IPS DF 6.9 (cell line): ENCODE measurements around the gene APRT.
"Not testable (repeated sequence)": the region's sequence is repeated elsewhere in the genome, so short reads cannot be mapped to it uniquely, and the experiment has no call there.

Source experiments
- DNase-seq: peaks from one replicate; pipeline ENCODE4 v3.0.0-alpha.2; 2013; ENCODE audit warnings: low read depth, low spot score
- H3K27ac ChIP-seq: one replicate; pipeline ENCODE4 v1.5.1; 2013; ENCODE audit warnings: low read length, control low read depth
- H3K27me3 ChIP-seq: 2 replicates; pipeline ENCODE4 v1.6.1; 2013; ENCODE audit warnings: mild to moderate bottlenecking, low read length; ENCODE audit not compliant: control insufficient read depth, insufficient read depth
- H3K36me3 ChIP-seq: 2 replicates; pipeline ENCODE4 v1.6.1; 2013; ENCODE audit warnings: low read length; ENCODE audit not compliant: control insufficient read depth, insufficient read depth
- H3K4me1 ChIP-seq: 2 replicates; pipeline ENCODE4 v1.6.1; 2013; ENCODE audit warnings: low read length; ENCODE audit not compliant: control insufficient read depth, insufficient read depth
- H3K4me3 ChIP-seq: 2 replicates; pipeline ENCODE4 v1.5.1; 2013; ENCODE audit warnings: mild to moderate bottlenecking, low read length
- H3K9me3 ChIP-seq: 2 replicates; pipeline ENCODE4 v1.6.1; 2013; ENCODE audit warnings: low read length, inconsistent platforms; ENCODE audit not compliant: control insufficient read depth, insufficient read depth
- WGBS: extraction: QIAGEN DNeasy Blood & Tissue Kit; methylation state at CpG from one replicate; pipeline ENCODE4 v1.1.7; 2013; ENCODE audit warnings: mixed read lengths, missing lambda C conversion rate; ENCODE audit not compliant: insufficient read length, insufficient coverage; 5-methylcytosine and 5-hydroxymethylcytosine counted together

The APRT gene

GRCh38 chr16:88833086-88833485 lies 21.4 kb upstream of the APRT start:
- Histone ChIP-seq H3K9me3 (no peaks in the 10 kb centered on the region), H3K36me3 (peaks cover 5% of the 10 kb centered on the region; the same call in 1 of the 2 replicates), H3K27me3 (no peaks in the 10 kb centered on the region), H3K4me3 (no peak overlapping the region), H3K4me1 (no peaks in the 10 kb centered on the region), H3K27ac (no peak overlapping the region)
- WGBS = no CpG with 5 or more reads among the region's 13 CpGs
- DNase-seq = no peak

- WGBS = no CpG with 5 or more reads among the region's 13 CpGs
- Histone ChIP-seq H3K9me3 (no peaks in the 10 kb centered on the region), H3K4me1 (no peaks in the 10 kb centered on the region), H3K4me3 (no peak overlapping the region), H3K27me3 (no peaks in the 10 kb centered on the region), H3K27ac (no peak overlapping the region), H3K36me3 (peaks cover 5% of the 10 kb centered on the region; the same call in 1 of the 2 replicates)
- no peak for DNase-seq
Measured at GRCh38 chr16:88831838-88832237, 20.1 kb upstream of the APRT start.

GRCh38 chr16:88830783-88831182 lies 19.1 kb upstream of the APRT start:
- H3K27me3 ChIP-seq = no peaks in the 10 kb centered on the region
- no peaks in the 10 kb centered on the region for H3K4me1 ChIP-seq
- H3K36me3 ChIP-seq = peaks cover 2% of the 10 kb centered on the region; the same call in 1 of the 2 replicates
- no peak for DNase-seq
- WGBS = no CpG with 5 or more reads among the region's 14 CpGs
- H3K27ac ChIP-seq = no peak overlapping the region
- no peaks in the 10 kb centered on the region for H3K9me3 ChIP-seq
- H3K4me3 ChIP-seq = no peak overlapping the region

GRCh38 chr16:88830258-88830657 lies 18.5 kb upstream of the APRT start:
- WGBS = no CpG with 5 or more reads among the region's 11 CpGs
- no peak overlapping the region for H3K27ac ChIP-seq

GRCh38 chr16:88828711-88829110 lies 17.0 kb upstream of the APRT start:
- H3K27ac ChIP-seq = no peak overlapping the region
- no peaks in the 10 kb centered on the region for H3K4me1 ChIP-seq
- no peaks in the 10 kb centered on the region for H3K9me3 ChIP-seq

More at GRCh38 chr16:88830258-88830657, 18.5 kb upstream of the APRT start:
- H3K4me3 ChIP-seq = no peak overlapping the region
- no peaks in the 10 kb centered on the region for H3K27me3 ChIP-seq
- no peaks in the 10 kb centered on the region for H3K4me1 ChIP-seq
- no peaks in the 10 kb centered on the region for H3K36me3 ChIP-seq
- H3K9me3 ChIP-seq = no peaks in the 10 kb centered on the region
- no peak for DNase-seq

GRCh38 chr16:88827727-88828126 lies 16.0 kb upstream of the APRT start:
- WGBS = no CpG with 5 or more reads among the region's 21 CpGs
- no peak overlapping the region for H3K27ac ChIP-seq
- H3K4me1 ChIP-seq = no peaks in the 10 kb centered on the region

More at GRCh38 chr16:88828711-88829110, 17.0 kb upstream of the APRT start:
- Histone ChIP-seq H3K4me3 (no peak overlapping the region), H3K36me3 (no peaks in the 10 kb centered on the region; the same call in 1 of the 2 replicates), H3K27me3 (no peaks in the 10 kb centered on the region)
- DNase-seq = no peak
- no CpG with 5 or more reads among the region's 24 CpGs for WGBS

GRCh38 chr16:88826070-88826840 lies 14.5 kb upstream of the APRT start:
- no peaks in the 10 kb centered on the region for H3K27me3 ChIP-seq
- no CpG with 5 or more reads among the region's 26 CpGs for WGBS
- DNase-seq = no peak
- H3K36me3 ChIP-seq = no peaks in the 10 kb centered on the region; the same call in 1 of the 2 replicates
- no peaks in the 10 kb centered on the region for H3K4me1 ChIP-seq
- no peaks in the 10 kb centered on the region for H3K9me3 ChIP-seq
- no peak overlapping the region for H3K4me3 ChIP-seq
- H3K27ac ChIP-seq = no peak overlapping the region

More at GRCh38 chr16:88827727-88828126, 16.0 kb upstream of the APRT start:
- Histone ChIP-seq H3K36me3 (no peaks in the 10 kb centered on the region; the same call in 1 of the 2 replicates), H3K4me3 (no peak overlapping the region), H3K9me3 (no peaks in the 10 kb centered on the region), H3K27me3 (no peaks in the 10 kb centered on the region)
- no peak for DNase-seq

- no peaks in the 10 kb centered on the region; the same call in 1 of the 2 replicates for H3K36me3 ChIP-seq
- WGBS = no CpG with 5 or more reads among the region's 12 CpGs
- no peak overlapping the region for H3K27ac ChIP-seq
- no peaks in the 10 kb centered on the region for H3K4me1 ChIP-seq
- DNase-seq = no peak
- H3K27me3 ChIP-seq = no peaks in the 10 kb centered on the region
- H3K9me3 ChIP-seq = no peaks in the 10 kb centered on the region
- H3K4me3 ChIP-seq = no peak overlapping the region
Measured at GRCh38 chr16:88825146-88825545, 13.4 kb upstream of the APRT start.

GRCh38 chr16:88824256-88825077 lies 12.7 kb upstream of the APRT start:
- H3K4me1 ChIP-seq = no peaks in the 10 kb centered on the region
- no peak for DNase-seq
- H3K27ac ChIP-seq = no peak overlapping the region
- no CpG with 5 or more reads among the region's 33 CpGs for WGBS
- H3K9me3 ChIP-seq = no peaks in the 10 kb centered on the region
- H3K36me3 ChIP-seq = no peaks in the 10 kb centered on the region; the same call in 1 of the 2 replicates
- H3K27me3 ChIP-seq = no peaks in the 10 kb centered on the region
- H3K4me3 ChIP-seq = no peak overlapping the region

- not testable (repeated sequence) for DNase-seq, H3K4me1 ChIP-seq, H3K4me3 ChIP-seq, H3K36me3 ChIP-seq, H3K9me3 ChIP-seq, H3K27ac ChIP-seq, H3K27me3 ChIP-seq
- no CpG with 5 or more reads among the region's 31 CpGs for WGBS
Measured at GRCh38 chr16:88823646-88824045, 11.9 kb upstream of the APRT start.
